DND-41 (cell line): Measurements from ENCODE around the gene POLDIP3.

Experiments
- EZH2 ChIP-seq: IDR thresholded peaks from 3 replicates; pipeline ENCODE4 v1.6.1; 2012; ENCODE audit warnings: borderline replicate concordance, low read depth, mild to moderate bottlenecking, moderate library complexity, low read length, inconsistent platforms; ENCODE audit not compliant: severe bottlenecking
- TF ChIP-seq, protein P1 (sequence below): IDR thresholded peaks from 2 replicates; pipeline ENCODE4 v1.5.1; 2012; ENCODE audit warnings: borderline replicate concordance, low read length, moderate library complexity, mild to moderate bottlenecking; ENCODE audit not compliant: poor library complexity, severe bottlenecking; ENCODE audit errors: extremely low read depth

DNA sequence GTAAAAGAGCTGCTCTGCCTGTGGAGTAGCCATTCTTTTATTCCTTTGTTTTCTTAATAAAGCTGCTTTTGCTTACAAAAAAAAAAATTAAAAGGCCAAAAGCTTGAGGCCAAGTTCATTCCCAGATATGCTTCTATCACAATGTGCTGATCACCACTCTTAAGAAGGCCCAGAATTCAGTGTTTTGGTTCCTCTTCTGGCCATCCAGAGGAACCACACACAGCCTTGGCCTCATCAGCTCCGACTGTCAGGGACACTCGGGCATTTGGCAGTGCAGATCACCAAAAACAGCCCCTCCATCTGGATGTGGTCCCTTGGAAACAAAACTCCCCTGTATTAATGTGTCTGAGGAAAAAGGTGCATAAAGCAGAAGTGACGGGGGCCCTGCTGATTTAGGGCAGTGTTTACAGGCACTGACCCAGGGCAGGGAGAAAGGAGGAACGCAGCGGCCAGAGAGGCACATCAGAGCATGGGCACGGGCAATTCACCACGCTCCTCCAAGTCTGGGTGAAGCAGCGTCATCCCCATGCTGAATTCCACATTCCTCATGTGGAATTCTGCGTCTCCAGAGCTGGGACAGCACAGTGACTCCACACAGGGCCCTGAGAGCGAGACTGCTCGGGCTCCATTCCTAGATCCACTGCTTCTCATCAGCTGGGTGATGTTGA, 17.7 kb downstream of the POLDIP3 start:
- TF ChIP-seq, protein P1, sequence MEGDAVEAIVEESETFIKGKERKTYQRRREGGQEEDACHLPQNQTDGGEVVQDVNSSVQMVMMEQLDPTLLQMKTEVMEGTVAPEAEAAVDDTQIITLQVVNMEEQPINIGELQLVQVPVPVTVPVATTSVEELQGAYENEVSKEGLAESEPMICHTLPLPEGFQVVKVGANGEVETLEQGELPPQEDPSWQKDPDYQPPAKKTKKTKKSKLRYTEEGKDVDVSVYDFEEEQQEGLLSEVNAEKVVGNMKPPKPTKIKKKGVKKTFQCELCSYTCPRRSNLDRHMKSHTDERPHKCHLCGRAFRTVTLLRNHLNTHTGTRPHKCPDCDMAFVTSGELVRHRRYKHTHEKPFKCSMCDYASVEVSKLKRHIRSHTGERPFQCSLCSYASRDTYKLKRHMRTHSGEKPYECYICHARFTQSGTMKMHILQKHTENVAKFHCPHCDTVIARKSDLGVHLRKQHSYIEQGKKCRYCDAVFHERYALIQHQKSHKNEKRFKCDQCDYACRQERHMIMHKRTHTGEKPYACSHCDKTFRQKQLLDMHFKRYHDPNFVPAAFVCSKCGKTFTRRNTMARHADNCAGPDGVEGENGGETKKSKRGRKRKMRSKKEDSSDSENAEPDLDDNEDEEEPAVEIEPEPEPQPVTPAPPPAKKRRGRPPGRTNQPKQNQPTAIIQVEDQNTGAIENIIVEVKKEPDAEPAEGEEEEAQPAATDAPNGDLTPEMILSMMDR, result no peak
- TF ChIP-seq EZH2, result no peak
